NK-92 (cell line): ENCODE results near the gene GPX4.
"Not testable (repeated sequence)": the region's sequence is repeated elsewhere in the genome, so short reads cannot be mapped to it uniquely, and the experiment has no call there.

Source experiments
- DNase-seq: peaks from one replicate; lab custom pipeline; 2025; ENCODE audit not compliant: unreplicated experiment; lab: John Stamatoyannopoulos, UW

The GPX4 gene

GRCh38 chr19:1113986-1114483, 10.2 kb downstream of the GPX4 start:
- no peak for DNase-seq

GRCh38 chr19:1114728-1115127, 10.9 kb downstream of the GPX4 start:
- not testable (repeated sequence) for DNase-seq

GRCh38 chr19:1115646-1116420, 12.0 kb downstream of the GPX4 start:
- DNase-seq, result no peak

DNA sequence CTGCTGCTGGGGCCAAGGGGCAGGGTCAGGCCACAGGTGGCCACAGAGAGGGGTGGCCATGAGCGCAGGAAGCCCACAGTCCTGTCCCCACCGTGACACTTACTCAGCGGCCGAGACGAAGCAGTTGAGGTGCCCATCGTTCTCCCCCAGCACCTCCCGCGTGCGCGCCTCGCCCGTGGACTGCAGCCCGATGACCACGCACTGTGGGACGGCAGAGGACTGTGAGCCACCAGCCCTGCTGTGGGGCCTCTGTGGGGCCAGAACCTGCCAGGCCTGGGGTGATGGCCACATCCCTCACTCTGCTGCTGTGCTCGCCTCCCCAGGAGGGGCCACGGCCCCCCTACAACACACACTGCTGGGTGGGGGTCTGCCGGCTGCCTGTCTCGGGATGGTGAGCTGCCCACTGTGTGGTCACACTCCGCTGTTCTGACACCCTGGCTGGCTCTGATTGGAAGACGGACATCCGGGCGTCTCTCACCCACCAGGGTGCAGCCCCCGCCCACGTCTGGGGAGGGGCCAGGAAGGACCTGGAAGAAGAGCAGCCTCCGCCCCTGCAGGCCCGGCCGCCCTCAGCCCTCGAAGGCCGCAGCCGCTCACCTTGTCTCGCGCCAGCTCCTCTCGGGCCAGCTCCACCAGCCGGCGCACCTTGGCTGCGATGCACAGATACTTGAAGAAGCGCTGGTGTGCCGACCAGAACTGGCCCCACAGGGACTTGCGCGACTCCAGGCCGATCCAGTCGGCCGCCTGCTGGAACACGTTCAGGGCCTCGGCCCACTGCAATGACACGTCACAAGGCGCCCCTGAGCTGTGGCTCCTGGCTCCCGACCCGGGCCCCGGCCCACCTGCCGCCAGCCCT, 13.2 kb downstream of the GPX4 start:
- no peak for DNase-seq

- DNase-seq, result no peak
Measured at GRCh38 chr19:1117654-1118053, 13.9 kb downstream of the GPX4 start.

DNA sequence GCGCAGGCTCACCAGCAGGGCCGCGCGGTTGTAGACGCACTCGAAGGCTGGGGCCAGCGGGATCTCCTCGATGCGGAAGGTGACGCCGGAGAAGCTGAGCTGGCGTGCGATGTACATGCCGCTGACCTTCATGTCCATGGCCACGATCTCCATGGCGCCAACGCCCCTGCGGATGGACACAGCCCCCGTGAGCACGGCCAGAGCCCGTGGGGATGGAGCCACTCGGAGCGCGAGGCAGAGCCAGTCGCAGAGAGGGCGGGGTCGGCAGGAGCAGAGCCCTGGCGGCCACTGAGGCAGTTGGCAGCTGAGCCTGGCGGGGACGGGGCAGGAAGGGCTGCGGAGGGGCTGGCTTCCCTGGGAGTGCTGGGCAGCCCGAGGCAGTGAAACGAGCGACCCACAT, 15.2 kb downstream of the GPX4 start:
- no peak for DNase-seq

DNA sequence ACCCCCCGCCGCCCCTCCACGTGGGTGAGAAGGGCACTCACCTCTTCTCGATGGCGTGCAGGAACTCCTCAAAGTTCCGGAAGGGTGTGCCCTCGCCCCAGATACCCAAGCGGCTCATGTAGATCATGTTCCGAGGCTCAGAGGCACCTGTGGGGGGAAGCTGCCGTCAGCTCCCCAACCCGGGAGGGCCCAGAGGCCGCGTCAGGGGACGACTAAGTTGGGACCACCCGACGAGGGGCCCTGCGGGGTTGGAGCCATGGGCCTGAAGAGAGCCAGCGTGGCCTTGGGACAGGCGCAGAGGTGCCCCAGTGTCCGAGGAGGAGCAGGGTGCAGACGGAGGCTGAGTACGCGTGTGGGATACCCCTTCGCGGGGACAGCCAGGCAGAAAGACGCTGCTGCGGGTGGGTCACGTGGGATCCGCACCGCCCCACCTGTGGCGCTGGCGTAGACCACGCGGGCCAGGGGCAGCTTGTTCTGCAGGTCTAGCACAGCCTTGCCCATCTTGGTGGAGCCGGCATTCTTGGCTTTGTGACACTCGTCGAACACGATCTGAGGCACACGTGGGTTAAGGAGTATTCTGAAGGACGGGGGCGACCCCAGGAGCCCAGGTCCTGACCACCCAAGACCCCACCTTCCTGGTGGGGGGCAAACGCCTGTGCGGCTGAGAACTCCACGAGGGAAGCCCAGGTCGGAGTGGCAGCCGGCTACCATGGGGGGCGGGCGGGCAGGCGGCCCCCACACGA, 15.9 kb downstream of the GPX4 start:
- DNase-seq, result no peak

- no peak for DNase-seq
Measured at GRCh38 chr19:1121395-1121794, 17.6 kb downstream of the GPX4 start.

GRCh38 chr19:1122021-1122971, 18.5 kb downstream of the GPX4 start:
- DNase-seq, result no peak

DNA sequence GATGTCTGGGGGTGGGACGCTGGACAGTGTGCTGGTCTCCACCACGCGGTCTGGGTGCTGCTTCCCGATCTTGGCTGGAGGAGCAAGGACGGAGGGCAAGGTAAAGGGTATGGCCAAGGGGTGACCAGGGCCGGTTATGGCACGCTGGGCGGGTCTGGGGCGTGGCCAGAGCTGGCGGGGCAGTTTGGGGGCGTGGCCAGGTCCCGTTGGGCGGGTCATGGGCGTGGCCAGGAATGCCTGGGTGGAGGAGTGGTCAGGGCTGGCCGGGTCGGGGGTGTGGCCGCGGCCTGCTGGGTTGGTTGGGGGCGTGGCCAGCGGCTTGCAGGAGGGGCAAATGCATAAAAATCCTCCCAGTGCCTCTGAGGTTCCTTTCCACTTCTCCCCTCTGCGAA, 19.2 kb downstream of the GPX4 start:
- DNase-seq, result no peak

DNA sequence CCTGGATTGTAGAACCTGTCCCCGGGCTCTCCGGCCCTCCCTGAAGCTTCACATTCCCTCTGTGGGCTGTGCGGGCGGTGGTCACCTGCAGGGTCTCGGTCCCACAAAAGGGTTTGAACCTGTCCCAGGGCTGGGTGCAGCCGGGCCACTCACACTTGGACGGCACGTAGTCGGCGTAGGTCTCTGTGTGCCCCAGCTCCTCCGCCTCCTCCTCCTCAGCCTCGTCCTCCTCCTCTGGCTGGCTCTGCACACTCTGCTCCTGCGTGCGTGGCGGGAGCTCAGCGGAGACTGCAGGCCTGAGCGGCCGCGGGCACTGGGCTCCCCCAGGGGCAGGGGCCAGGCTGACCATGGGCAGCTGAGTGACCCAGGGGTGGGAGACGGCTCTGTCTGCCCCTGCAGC, 19.6 kb downstream of the GPX4 start:
- no peak for DNase-seq

- DNase-seq, result no peak
Measured at GRCh38 chr19:1123885-1124677, 20.3 kb downstream of the GPX4 start.

GRCh38 chr19:1125601-1126467, 22.0 kb downstream of the GPX4 start:
- no peak for DNase-seq

- DNase-seq, result no peak
Measured at GRCh38 chr19:1126984-1127760, 23.4 kb downstream of the GPX4 start.

- DNase-seq, result no peak
Measured at GRCh38 chr19:1128106-1128505, 24.3 kb downstream of the GPX4 start.

- not testable (repeated sequence) for DNase-seq
Measured at GRCh38 chr19:1129084-1129483, 25.3 kb downstream of the GPX4 start.

GRCh38 chr19:1129535-1129934, 25.7 kb downstream of the GPX4 start:
- no peak for DNase-seq
